PC-9 (cell line): ENCODE data around the gene FAM161B.
"Not testable (repeated sequence)": the region's sequence is repeated elsewhere in the genome, so short reads cannot be mapped to it uniquely, and the experiment has no call there.

Experiments used
- CTCF ChIP-seq: fragments of 200-600 bp; sonication (generic); conservative IDR thresholded peaks from 2 replicates; pipeline ENCODE4 v1.6.1; 2017; ENCODE audit warnings: mixed run types, antibody characterized with exemption, mild to moderate bottlenecking, moderate library complexity
- EZH2 ChIP-seq: fragments of 200-600 bp; sonication (generic); IDR thresholded peaks from 2 replicates; pipeline ENCODE4 v1.8.0; 2017; ENCODE audit warnings: antibody characterized with exemption, low read depth

- not testable (repeated sequence) for TF ChIP-seq CTCF, EZH2
Measured at GRCh38 chr14:73988656-73989055, 38.8 kb upstream of the FAM161B start.
